Neural progenitor cell (in vitro differentiated cells): ENCODE results near the gene FOLR1. TPM values are rescaled to one million over a fixed set of nuclear protein-coding genes. Genes with fewer than 3 reads are reported as not detected.

Source experiments
- DNase-seq: peaks from one replicate; pipeline ENCODE4 v3.0.0-alpha.2; 2016; ENCODE audit warnings: low spot score
- H2AFZ ChIP-seq: fragments of 200-600 bp; sonication (generic); replicated peaks from 2 replicates; pipeline ENCODE4 v1.6.1; 2016; ENCODE audit warnings: antibody characterized with exemption
- H3F3A ChIP-seq: fragments of 200-600 bp; sonication (generic); 2 replicates; pipeline ENCODE4 v1.6.1; 2016; ENCODE audit warnings: antibody characterized with exemption, low read depth
- H3K27ac ChIP-seq: fragments of 200-600 bp; sonication (generic); 2 replicates; pipeline ENCODE4 v1.5.1; 2016; ENCODE audit warnings: mild to moderate bottlenecking
- H3K27me3 ChIP-seq: fragments of 200-600 bp; sonication (generic); 2 replicates; pipeline ENCODE4 v1.6.1; 2016; ENCODE audit warnings: mild to moderate bottlenecking, moderate library complexity
- H3K36me3 ChIP-seq: fragments of 200-600 bp; sonication (generic); 2 replicates; pipeline ENCODE4 v1.5.1; 2016
- H3K4me1 ChIP-seq: fragments of 200-600 bp; sonication (generic); 2 replicates; pipeline ENCODE4 v1.6.1; 2016; ENCODE audit warnings: mixed run types
- H3K4me2 ChIP-seq: fragments of 200-600 bp; sonication (generic); 2 replicates; pipeline ENCODE4 v1.6.1; 2016
- H3K4me3 ChIP-seq: fragments of 200-600 bp; sonication (generic); 2 replicates; pipeline ENCODE4 v1.5.1; 2016
- H3K79me2 ChIP-seq: fragments of 200-600 bp; sonication (generic); 2 replicates; pipeline ENCODE4 v1.6.1; 2016; ENCODE audit warnings: low read depth
- H3K9ac ChIP-seq: fragments of 200-600 bp; sonication (generic); 2 replicates; pipeline ENCODE4 v1.6.1; 2016
- H3K9me3 ChIP-seq: fragments of 200-600 bp; sonication (generic); 2 replicates; pipeline ENCODE4 v1.5.1; 2016; ENCODE audit warnings: low read depth
- H4K20me1 ChIP-seq: fragments of 200-600 bp; sonication (generic); 2 replicates; pipeline ENCODE4 v1.6.1; 2016; ENCODE audit warnings: low read depth
- H3K27ac Mint-ChIP-seq: 3 replicates; pipeline ENCODE4 v1.8.0; 2021; ENCODE audit warnings: mixed read lengths
- H3K27me3 Mint-ChIP-seq: 2 replicates; pipeline ENCODE4 v1.8.0; 2022; ENCODE audit warnings: low read depth, mild to moderate bottlenecking, inconsistent platforms, moderate library complexity, mixed read lengths; ENCODE audit not compliant: insufficient read depth
- H3K36me3 Mint-ChIP-seq: 3 replicates; pipeline ENCODE4 v1.8.0; 2021; ENCODE audit warnings: mixed read lengths
- H3K4me1 Mint-ChIP-seq: 3 replicates; pipeline ENCODE4 v1.8.0; 2021; ENCODE audit warnings: mixed read lengths
- H3K4me3 Mint-ChIP-seq: 3 replicates; pipeline ENCODE4 v1.8.0; 2021; ENCODE audit warnings: mild to moderate bottlenecking, moderate library complexity, mixed read lengths
- H3K9me3 Mint-ChIP-seq: 3 replicates; pipeline ENCODE4 v1.8.0; 2020; ENCODE audit warnings: mixed read lengths
- CTCF ChIP-seq: fragments of 200-600 bp; sonication (generic); IDR thresholded peaks from 2 replicates; pipeline ENCODE4 v1.5.1; 2017; ENCODE audit warnings: antibody characterized with exemption, mild to moderate bottlenecking
- EZH2 ChIP-seq: fragments of 200-600 bp; sonication (generic); IDR thresholded peaks from 2 replicates; pipeline ENCODE4 v1.6.1; 2017; ENCODE audit warnings: antibody characterized with exemption, mild to moderate bottlenecking, moderate library complexity
- EZH2phosphoT487 ChIP-seq: fragments of 200-600 bp; sonication (generic); IDR thresholded peaks from 2 replicates; pipeline ENCODE4 v1.6.1; 2017; ENCODE audit warnings: antibody characterized with exemption
- total RNA-seq: library from RNA; depleted of rRNA; stranded (reverse); fragments of >200 nt; gene quantifications from 2 replicates; pipeline ENCODE4 v1.2.3, GENCODE V29; 2015; ENCODE audit warnings: low replicate concordance

Gene FOLR1
- total RNA-seq, 1 donor from 2014 or later: 3.6 TPM

- H3K9me3 Mint-ChIP-seq: peaks cover 15% of the 10 kb centered on the region
- Histone ChIP-seq H3K4me3 (peak overlapping the region; percentile 69), H3K9me3 (no peaks in the 10 kb centered on the region), H3K27ac (no peak overlapping the region), H3K79me2 (no peaks in the 10 kb centered on the region), H3K27me3 (peaks cover 94% of the 10 kb centered on the region), H3K9ac (no peak overlapping the region), H3K4me2 (peak overlapping the region; percentile 84), H4K20me1 (no peaks in the 10 kb centered on the region), H3K4me1 (peaks cover 11% of the 10 kb centered on the region), H3K36me3 (no peaks in the 10 kb centered on the region), H2AFZ (peak overlapping the region; percentile 85), H3F3A (peaks cover 5% of the 10 kb centered on the region)
- H3K4me1 Mint-ChIP-seq: peaks cover 17% of the 10 kb centered on the region
- DNase-seq: peak; percentile 72
- H3K36me3 Mint-ChIP-seq: peaks cover 5% of the 10 kb centered on the region
- peaks cover 34% of the 10 kb centered on the region for H3K27me3 Mint-ChIP-seq
- peak overlapping the region; percentile 77 for H3K4me3 Mint-ChIP-seq
- no peak overlapping the region for H3K27ac Mint-ChIP-seq
- no peak for TF ChIP-seq CTCF
- peak; percentile 87 for TF ChIP-seq EZH2phosphoT487
- peak; percentile 83 for TF ChIP-seq EZH2
Measured at GRCh38 chr11:72244361-72245262, 52.7 kb downstream of the FOLR1 start.

- no peak overlapping the region for H3K4me3 ChIP-seq
- H3K36me3 ChIP-seq: no peaks in the 10 kb centered on the region
- peak overlapping the region; percentile 84 for H3K4me2 ChIP-seq
- H3K4me3 Mint-ChIP-seq: no peak overlapping the region
- no peak overlapping the region for H2AFZ ChIP-seq
- H3K36me3 Mint-ChIP-seq: peaks cover 4% of the 10 kb centered on the region
- peaks cover 6% of the 10 kb centered on the region for H3K4me1 ChIP-seq
- peaks cover 15% of the 10 kb centered on the region for H3K4me1 Mint-ChIP-seq
- peaks cover 5% of the 10 kb centered on the region for H3F3A ChIP-seq
- H3K27ac Mint-ChIP-seq: no peak overlapping the region
- DNase-seq: no peak
- H4K20me1 ChIP-seq: no peaks in the 10 kb centered on the region
- peaks cover 36% of the 10 kb centered on the region for H3K27me3 Mint-ChIP-seq
- TF ChIP-seq EZH2: no peak
- no peak for TF ChIP-seq CTCF
- no peak for TF ChIP-seq EZH2phosphoT487
- no peaks in the 10 kb centered on the region for H3K79me2 ChIP-seq
- H3K9ac ChIP-seq: no peak overlapping the region
- peaks cover 15% of the 10 kb centered on the region for H3K9me3 Mint-ChIP-seq
- H3K27me3 ChIP-seq: peaks cover 87% of the 10 kb centered on the region
- H3K9me3 ChIP-seq: no peaks in the 10 kb centered on the region
- no peak overlapping the region for H3K27ac ChIP-seq
Measured at GRCh38 chr11:72245263-72245816, 53.4 kb downstream of the FOLR1 start.

Other genes starting within 250 kb of the FOLR1 start
- gene IL18BP, start 193.2 kb upstream of the FOLR1 start, total RNA-seq: 7.5 and 10.3 TPM in 2 replicates
- 130 and 337 TPM in 2 replicates for gene NUMA1, start 111.6 kb upstream of the FOLR1 start, total RNA-seq
- 10.5 and 15.0 TPM in 2 replicates for gene LRRC51, start 111.3 kb upstream of the FOLR1 start, total RNA-seq
- gene LAMTOR1, start 88.8 kb upstream of the FOLR1 start, total RNA-seq: 41.6 and 73.2 TPM in 2 replicates
- not detected in 2 replicates for gene TOMT, start 86.2 kb upstream of the FOLR1 start, total RNA-seq
- gene ANAPC15, start 79.4 kb upstream of the FOLR1 start, total RNA-seq: 44.7 and 45.6 TPM in 2 replicates
- not detected in 2 replicates for gene FOLR3, start 56.4 kb upstream of the FOLR1 start, total RNA-seq
- not detected in 2 replicates for gene FOLR2, start 24.7 kb downstream of the FOLR1 start, total RNA-seq
- gene INPPL1, start 32.6 kb downstream of the FOLR1 start, total RNA-seq: 30.8 and 64.8 TPM in 2 replicates
- not detected in 2 replicates for gene PHOX2A, start 52.0 kb downstream of the FOLR1 start, total RNA-seq
- 22.5 and 27.5 TPM in 2 replicates for gene CLPB, start 242.4 kb downstream of the FOLR1 start, total RNA-seq